Tibial artery (tissue), 4 donors: ENCODE data around the gene CD300H.
"Not testable (repeated sequence)": the region's sequence is repeated elsewhere in the genome, so short reads cannot be mapped to it uniquely, and the experiment has no call there.

Source experiments
- DNase-seq, 2 donors: peaks; one replicate each; pipeline ENCODE4 v3.0.0-alpha.2; 2019
- H3K27ac ChIP-seq, 2 donors: fragments of 200-600 bp; sonication (generic) in 1 of 2; 1 replicate in 1 of 2; 2 replicates in 1 of 2; pipeline ENCODE4 v1.5.1; 2018 to 2019; ENCODE audit warnings: mild to moderate bottlenecking in 1 of 2
- H3K27me3 ChIP-seq, 2 donors: fragments of 200-600 bp; sonication (generic) in 1 of 2; one replicate each; pipeline versions ENCODE4 v1.5.1 to v1.6.0; 2016 to 2019
- H3K36me3 ChIP-seq, 3 donors: fragments of 200-600 bp; sonication (generic) in 2 of 3; one replicate each; pipeline ENCODE4 v1.5.1; 2016 to 2019; ENCODE audit warnings: mild to moderate bottlenecking in 2 of 3
- H3K4me1 ChIP-seq, 4 donors: fragments of 200-600 bp; sonication (generic) in 2 of 4; 1 replicate in 3 of 4; 2 replicates in 1 of 4; pipeline ENCODE4 v1.5.1; 2016 to 2019
- H3K4me3 ChIP-seq, 2 donors: fragments of 200-600 bp; sonication (generic) in 1 of 2; 1 replicate in 1 of 2; 2 replicates in 1 of 2; pipeline ENCODE4 v1.5.1; 2018 to 2019; ENCODE audit warnings: mild to moderate bottlenecking in 2 of 2
- H3K9me3 ChIP-seq, 3 donors: fragments of 200-600 bp; sonication (generic) in 1 of 3; one replicate each; pipeline ENCODE4 v1.5.1; 2016 to 2019
- CTCF ChIP-seq, 2 experiments: fragments of 200-600 bp in 1 of 2; fragments of 450-650 bp in 1 of 2; IDR thresholded peaks; one replicate each; pipeline ENCODE4 v1.5.1; 2017 to 2019; ENCODE audit warnings: antibody characterized with exemption in 2 of 2, mild to moderate bottlenecking in 1 of 2, moderate library complexity in 1 of 2
- intact Hi-C: fragments of 100-400 bp; cut with DNase I; formaldehyde crosslinking; loops from one replicate; pipeline ENCODE4 v1.15.0; 2023; ENCODE audit warnings: low total_unique reads

Gene CD300H

GRCh38 chr17:74584292-74585060 lies 17.2 kb upstream of the CD300H start:
- H3K27me3 ChIP-seq, result no peaks in the 10 kb centered on the region
- H3K36me3 ChIP-seq, result no peaks in the 10 kb centered on the region
- intact Hi-C loops, result no loop called here
- H3K27ac ChIP-seq, result no peak overlapping the region
- no peak for DNase-seq
- H3K4me1 ChIP-seq, result no peaks in the 10 kb centered on the region
- no peak overlapping the region for H3K4me3 ChIP-seq
- H3K9me3 ChIP-seq, result peaks cover 0 to 5% (median 0%) of the 10 kb centered on the region in 3 donors
- TF ChIP-seq CTCF (IDR thresholded peaks at IDR 0.05), result no peak

- no peak overlapping the region for H3K4me3 ChIP-seq
- TF ChIP-seq CTCF (IDR thresholded peaks at IDR 0.05), result no peak
- no peak overlapping the region for H3K27ac ChIP-seq
- peaks cover 0 to 4% of the 10 kb centered on the region in 2 donors for H3K27me3 ChIP-seq
- DNase-seq, result no peak
- H3K36me3 ChIP-seq, result no peaks in the 10 kb centered on the region
- intact Hi-C loops, result no loop called here
- H3K4me1 ChIP-seq, result no peaks in the 10 kb centered on the region
- no peaks in the 10 kb centered on the region for H3K9me3 ChIP-seq
Measured at GRCh38 chr17:74582633-74583032, 15.3 kb upstream of the CD300H start.

GRCh38 chr17:74579900-74580299 lies 12.6 kb upstream of the CD300H start:
- TF ChIP-seq CTCF (IDR thresholded peaks at IDR 0.05), result no peak
- intact Hi-C loops, result no loop called here
- Histone ChIP-seq H3K27ac (no peak overlapping the region), H3K4me1 (no peaks in the 10 kb centered on the region), H3K36me3 (no peaks in the 10 kb centered on the region), H3K9me3 (no peaks in the 10 kb centered on the region), H3K27me3 (peaks cover 0 to 4% of the 10 kb centered on the region in 2 donors), H3K4me3 (no peak overlapping the region)
- no peak for DNase-seq

- TF ChIP-seq CTCF (IDR thresholded peaks at IDR 0.05), result no peak
- no peaks in the 10 kb centered on the region for H3K36me3 ChIP-seq
- no peaks in the 10 kb centered on the region for H3K4me1 ChIP-seq
- no peak overlapping the region for H3K4me3 ChIP-seq
- no peak for DNase-seq
- peaks cover 0 to 4% of the 10 kb centered on the region in 2 donors for H3K27me3 ChIP-seq
- no peak overlapping the region for H3K27ac ChIP-seq
- H3K9me3 ChIP-seq, result no peaks in the 10 kb centered on the region
- intact Hi-C loops, result no loop called here
Measured at GRCh38 chr17:74578979-74579378, 11.7 kb upstream of the CD300H start.

GRCh38 chr17:74574489-74575142 lies 7.3 kb upstream of the CD300H start:
- no peak for TF ChIP-seq CTCF (IDR thresholded peaks at IDR 0.05)
- H3K36me3 ChIP-seq, result no peaks in the 10 kb centered on the region
- H3K27me3 ChIP-seq, result peaks cover 0 to 11% of the 10 kb centered on the region in 2 donors
- H3K9me3 ChIP-seq, result no peaks in the 10 kb centered on the region
- no peak for DNase-seq
- no peak overlapping the region for H3K27ac ChIP-seq
- H3K4me1 ChIP-seq, result no peaks in the 10 kb centered on the region
- intact Hi-C loops, result no loop called here
- H3K4me3 ChIP-seq, result no peak overlapping the region

GRCh38 chr17:74573635-74574034 lies 6.3 kb upstream of the CD300H start:
- H3K4me3 ChIP-seq, H3K27me3 ChIP-seq, H3K9me3 ChIP-seq, intact Hi-C loops, H3K4me1 ChIP-seq, DNase-seq, H3K36me3 ChIP-seq, H3K27ac ChIP-seq: not testable (repeated sequence)
